ENCODE results near the gene PMP22.
A peak's percentile ranks its signal among the peaks of the same experiment; 100 is the strongest.

PMP22 gene

DNA sequence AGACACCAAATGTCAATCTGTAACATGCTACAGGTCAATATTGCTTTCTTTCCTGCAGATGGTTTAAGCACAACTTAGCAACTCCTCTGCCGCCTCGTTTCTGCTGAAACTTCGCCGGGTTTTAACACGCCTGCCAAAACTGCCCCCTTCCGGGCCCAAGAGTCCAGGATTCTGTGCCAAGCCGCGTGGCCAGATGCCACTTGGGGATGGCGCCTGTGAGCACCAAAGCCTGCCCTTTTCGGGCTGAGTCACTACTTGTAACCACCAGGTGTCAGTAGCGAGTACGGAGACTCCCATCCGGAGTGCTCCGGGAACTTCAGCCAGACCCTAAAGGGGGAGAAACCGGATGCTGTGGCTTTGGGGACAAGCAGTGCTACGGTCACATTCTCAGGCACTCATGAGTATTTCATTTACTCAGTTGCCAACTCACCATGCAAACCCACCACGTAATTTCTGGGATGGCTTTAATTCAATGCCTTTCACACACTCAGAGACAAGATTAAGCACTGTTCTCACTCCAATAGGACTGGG is 7.8 kb downstream of the PMP22 start:
- Histone ChIP-seq H2BK5ac (ENCODE audit: low read depth, low read length, poor library complexity, severe bottlenecking) (no peak overlapping the region), H3K79me1 (replicated peaks; ENCODE audit: low read length, poor library complexity, severe bottlenecking) (peaks cover 19% of the 10 kb centered on the region), H3K4ac (ENCODE audit: low read depth in 1 of 2, low read length in 2 of 2) (no peak overlapping the region), H2AFZ (ENCODE audit: low read depth, low read length) (no peak overlapping the region), H3K9me3 (ENCODE audit: control insufficient read depth, low read length) (no peaks in the 10 kb centered on the region), H3K18ac (ENCODE audit: low read depth in 1 of 2, low read length in 2 of 2) (no peak overlapping the region), H3K4me2 (ENCODE audit: low read length, poor library complexity, severe bottlenecking) (peak overlapping the region; percentile 35), H3K4me3 (ENCODE audit: insufficient read depth in 1 of 2, low read depth in 1 of 2, low read length in 2 of 2) (peak overlapping the region in 1 of 2 experiments; percentile 92), H3K14ac (ENCODE audit: low read length in 2 of 2) (no peak overlapping the region), H4K91ac (ENCODE audit: low read length) (no peak overlapping the region), H4K8ac (ENCODE audit: low read length) (no peak overlapping the region), H3K27ac (ENCODE audit: low read length, poor library complexity, severe bottlenecking) (no peak overlapping the region), H3K9ac (ENCODE audit: low read length) (peak overlapping the region; percentile 96), H2AK5ac (ENCODE audit: low read length, severe bottlenecking) (no peak overlapping the region), H2BK120ac (ENCODE audit: low read depth, low read length) (no peak overlapping the region), H3K4me1 (ENCODE audit: control insufficient read depth, insufficient read depth, low read depth, low read length) (peaks cover 13% of the 10 kb centered on the region), H3K36me3 (ENCODE audit: control insufficient read depth in 1 of 2, insufficient read depth in 2 of 2, low read depth in 1 of 2, low read length in 2 of 2) (peaks cover 25 to 72% of the 10 kb centered on the region in 2 experiments), H2BK15ac (ENCODE audit: low read depth, poor library complexity, severe bottlenecking) (no peak overlapping the region), H2BK12ac (ENCODE audit: low read length in 2 of 2) (no peak overlapping the region), H3K27me3 (ENCODE audit: control insufficient read depth in 1 of 2, insufficient read depth in 1 of 2, low read length in 2 of 2) (no peaks in the 10 kb centered on the region), H3K23ac (ENCODE audit: low read length in 2 of 2) (no peak overlapping the region)
- DNase-seq, result peak; percentile 76
- 12% methylated on average over 17 of the region's 17 CpGs for WGBS

GRCh38 chr17:15256689-15257088 is 8.4 kb downstream of the PMP22 start:
- Histone ChIP-seq H3K36me3 (ENCODE audit: control insufficient read depth in 1 of 2, insufficient read depth in 2 of 2, low read depth in 1 of 2, low read length in 2 of 2) (peaks cover 27 to 79% of the 10 kb centered on the region in 2 experiments), H2AK5ac (ENCODE audit: low read length, severe bottlenecking) (no peak overlapping the region), H2BK15ac (ENCODE audit: low read depth, poor library complexity, severe bottlenecking) (no peak overlapping the region), H3K79me1 (replicated peaks; ENCODE audit: low read length, poor library complexity, severe bottlenecking) (peaks cover 19% of the 10 kb centered on the region), H3K27ac (ENCODE audit: low read length, poor library complexity, severe bottlenecking) (no peak overlapping the region), H4K91ac (ENCODE audit: low read length) (no peak overlapping the region), H3K4ac (ENCODE audit: low read depth in 1 of 2, low read length in 2 of 2) (no peak overlapping the region), H2BK5ac (ENCODE audit: low read depth, low read length, poor library complexity, severe bottlenecking) (no peak overlapping the region), H3K4me3 (ENCODE audit: insufficient read depth in 1 of 2, low read depth in 1 of 2, low read length in 2 of 2) (peak overlapping the region in 1 of 2 experiments; percentile 92), H3K18ac (ENCODE audit: low read depth in 1 of 2, low read length in 2 of 2) (no peak overlapping the region), H2BK120ac (ENCODE audit: low read depth, low read length) (no peak overlapping the region), H4K8ac (ENCODE audit: low read length) (no peak overlapping the region), H3K9me3 (ENCODE audit: control insufficient read depth, low read length) (no peaks in the 10 kb centered on the region), H3K27me3 (ENCODE audit: control insufficient read depth in 1 of 2, insufficient read depth in 1 of 2, low read length in 2 of 2) (no peaks in the 10 kb centered on the region), H3K9ac (ENCODE audit: low read length) (peak overlapping the region; percentile 96), H2AFZ (ENCODE audit: low read depth, low read length) (no peak overlapping the region), H3K4me2 (ENCODE audit: low read length, poor library complexity, severe bottlenecking) (no peak overlapping the region), H3K14ac (ENCODE audit: low read length in 2 of 2) (no peak overlapping the region), H2BK12ac (ENCODE audit: low read length in 2 of 2) (no peak overlapping the region), H3K23ac (ENCODE audit: low read length in 2 of 2) (no peak overlapping the region), H3K4me1 (ENCODE audit: control insufficient read depth, insufficient read depth, low read depth, low read length) (peaks cover 8% of the 10 kb centered on the region)
- WGBS, result 81% methylated on average over 6 of the region's 7 CpGs
- DNase-seq, result no peak

GRCh38 chr17:15255713-15256454 is 9.2 kb downstream of the PMP22 start:
- Histone ChIP-seq H3K23ac (ENCODE audit: low read length in 2 of 2) (no peak overlapping the region), H3K27ac (ENCODE audit: low read length, poor library complexity, severe bottlenecking) (no peak overlapping the region), H3K4ac (ENCODE audit: low read depth in 1 of 2, low read length in 2 of 2) (no peak overlapping the region), H2BK5ac (ENCODE audit: low read depth, low read length, poor library complexity, severe bottlenecking) (no peak overlapping the region), H2BK15ac (ENCODE audit: low read depth, poor library complexity, severe bottlenecking) (no peak overlapping the region), H3K27me3 (ENCODE audit: control insufficient read depth in 1 of 2, insufficient read depth in 1 of 2, low read length in 2 of 2) (no peaks in the 10 kb centered on the region), H3K79me1 (replicated peaks; ENCODE audit: low read length, poor library complexity, severe bottlenecking) (peaks cover 23% of the 10 kb centered on the region), H2BK120ac (ENCODE audit: low read depth, low read length) (no peak overlapping the region), H3K14ac (ENCODE audit: low read length in 2 of 2) (no peak overlapping the region), H3K4me3 (ENCODE audit: insufficient read depth in 1 of 2, low read depth in 1 of 2, low read length in 2 of 2) (no peak overlapping the region), H2AFZ (ENCODE audit: low read depth, low read length) (no peak overlapping the region), H3K18ac (ENCODE audit: low read depth in 1 of 2, low read length in 2 of 2) (no peak overlapping the region), H2AK5ac (ENCODE audit: low read length, severe bottlenecking) (no peak overlapping the region), H3K4me1 (ENCODE audit: control insufficient read depth, insufficient read depth, low read depth, low read length) (peaks cover 6% of the 10 kb centered on the region), H2BK12ac (ENCODE audit: low read length in 2 of 2) (no peak overlapping the region), H3K4me2 (ENCODE audit: low read length, poor library complexity, severe bottlenecking) (no peak overlapping the region), H3K36me3 (ENCODE audit: control insufficient read depth in 1 of 2, insufficient read depth in 2 of 2, low read depth in 1 of 2, low read length in 2 of 2) (peaks cover 27 to 87% of the 10 kb centered on the region in 2 experiments), H3K9ac (ENCODE audit: low read length) (peak overlapping the region; percentile 96), H3K9me3 (ENCODE audit: control insufficient read depth, low read length) (no peaks in the 10 kb centered on the region), H4K91ac (ENCODE audit: low read length) (no peak overlapping the region), H4K8ac (ENCODE audit: low read length) (no peak overlapping the region)
- no peak for DNase-seq
- 93% methylated on average over 9 of the region's 13 CpGs for WGBS

DNA sequence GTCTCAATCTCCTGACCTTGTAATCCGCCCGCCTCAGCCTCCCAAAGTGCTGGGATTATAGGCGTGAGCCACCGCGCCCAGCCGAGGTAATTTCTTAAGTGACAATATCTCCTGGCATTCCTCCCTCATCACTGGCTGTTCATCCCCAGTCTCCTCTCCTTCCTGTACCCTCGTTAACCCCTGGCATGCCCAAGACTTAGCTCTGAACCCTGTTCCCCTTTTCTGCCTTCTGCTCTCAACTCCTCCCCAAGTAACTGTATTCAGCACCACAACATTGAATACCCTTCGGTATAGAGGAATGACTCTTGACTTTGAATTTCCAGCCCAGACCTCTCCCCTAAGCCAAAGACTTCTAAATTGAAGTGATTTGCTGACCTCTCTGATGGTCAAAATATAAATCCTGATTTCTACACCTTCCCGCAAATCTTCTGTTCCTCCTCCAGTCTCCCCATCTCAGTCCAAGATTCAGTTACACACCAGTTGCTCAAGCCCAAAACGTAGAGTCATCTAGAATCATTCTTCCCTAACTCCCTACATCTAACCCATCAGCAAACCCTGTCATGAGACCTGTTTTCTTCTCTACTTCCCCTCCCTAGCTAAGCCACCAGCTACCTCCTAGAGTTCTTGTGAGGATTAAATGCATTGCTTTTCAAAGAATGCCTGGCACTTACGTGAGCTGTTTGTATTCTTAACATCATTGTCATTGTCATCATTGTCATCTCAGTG is 14.8 kb downstream of the PMP22 start:
- Histone ChIP-seq H3K23ac (ENCODE audit: low read length in 2 of 2) (no peak overlapping the region), H2BK5ac (ENCODE audit: low read depth, low read length, poor library complexity, severe bottlenecking) (no peak overlapping the region), H2BK12ac (ENCODE audit: low read length in 2 of 2) (no peak overlapping the region), H3K27me3 (ENCODE audit: control insufficient read depth in 1 of 2, insufficient read depth in 1 of 2, low read length in 2 of 2) (no peaks in the 10 kb centered on the region), H2AFZ (ENCODE audit: low read depth, low read length) (no peak overlapping the region), H3K9ac (ENCODE audit: low read length) (no peak overlapping the region), H3K4me1 (ENCODE audit: control insufficient read depth, insufficient read depth, low read depth, low read length) (peaks cover 4% of the 10 kb centered on the region), H3K79me1 (replicated peaks; ENCODE audit: low read length, poor library complexity, severe bottlenecking) (peaks cover 29% of the 10 kb centered on the region), H3K9me3 (ENCODE audit: control insufficient read depth, low read length) (no peaks in the 10 kb centered on the region), H2AK5ac (ENCODE audit: low read length, severe bottlenecking) (no peak overlapping the region), H4K91ac (ENCODE audit: low read length) (no peak overlapping the region), H3K4me2 (ENCODE audit: low read length, poor library complexity, severe bottlenecking) (no peak overlapping the region), H3K36me3 (ENCODE audit: control insufficient read depth in 1 of 2, insufficient read depth in 2 of 2, low read depth in 1 of 2, low read length in 2 of 2) (peaks cover 18 to 88% of the 10 kb centered on the region in 2 experiments), H3K4me3 (ENCODE audit: insufficient read depth in 1 of 2, low read depth in 1 of 2, low read length in 2 of 2) (no peak overlapping the region), H2BK120ac (ENCODE audit: low read depth, low read length) (no peak overlapping the region), H2BK15ac (ENCODE audit: low read depth, poor library complexity, severe bottlenecking) (no peak overlapping the region), H3K4ac (ENCODE audit: low read depth in 1 of 2, low read length in 2 of 2) (no peak overlapping the region), H3K27ac (ENCODE audit: low read length, poor library complexity, severe bottlenecking) (no peak overlapping the region), H3K18ac (ENCODE audit: low read depth in 1 of 2, low read length in 2 of 2) (no peak overlapping the region), H3K14ac (ENCODE audit: low read length in 2 of 2) (no peak overlapping the region), H4K8ac (ENCODE audit: low read length) (no peak overlapping the region)
- 94% methylated on average over 11 of the region's 11 CpGs for WGBS
- DNase-seq, result no peak

All from mesenchymal stem cell (in vitro differentiated cells and primary cell).